Endothelial cell of hepatic sinusoid (primary cell): ENCODE measurements around the gene KRT16.
"Not testable (repeated sequence)": the region's sequence is repeated elsewhere in the genome, so short reads cannot be mapped to it uniquely, and the experiment has no call there.

ENCODE experiments used
- in situ Hi-C: cut with HindIII; loops from 2 replicates; pipeline ENCODE4 v1.10.0; 2017; ENCODE audit warnings: low sequenced_read_pairs

KRT16 gene

DNA sequence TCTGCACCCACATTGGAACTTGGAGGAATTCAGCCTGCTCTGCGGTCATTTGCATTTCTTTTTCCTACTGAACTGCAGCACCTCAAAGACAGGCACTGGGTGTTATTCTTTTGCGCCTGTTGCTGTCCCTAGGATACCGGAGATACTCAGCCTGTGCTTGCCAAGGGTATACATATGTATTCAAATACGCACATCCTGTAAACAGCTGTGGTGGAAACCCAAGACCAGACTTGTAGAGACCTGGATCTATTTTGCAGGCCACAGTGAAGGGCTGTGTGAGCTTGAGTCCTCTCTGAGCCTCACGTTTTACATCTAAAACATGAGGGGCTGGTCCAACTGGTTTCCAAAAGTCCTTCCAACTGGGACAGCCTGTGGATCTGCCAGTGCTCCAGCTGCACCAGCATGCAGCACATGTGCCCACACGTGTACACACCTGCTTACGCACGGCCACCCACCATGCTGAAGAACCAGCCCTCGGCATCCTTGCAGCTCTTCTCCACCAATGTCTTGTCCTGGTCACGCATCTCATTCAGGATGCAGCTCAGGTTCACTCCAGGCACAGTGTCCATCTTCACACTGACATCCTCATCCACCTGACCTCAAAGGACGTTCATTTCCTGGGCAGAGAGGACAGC is 16.2 kb upstream of the KRT16 start:
- in situ Hi-C loops: not testable (repeated sequence)

DNA sequence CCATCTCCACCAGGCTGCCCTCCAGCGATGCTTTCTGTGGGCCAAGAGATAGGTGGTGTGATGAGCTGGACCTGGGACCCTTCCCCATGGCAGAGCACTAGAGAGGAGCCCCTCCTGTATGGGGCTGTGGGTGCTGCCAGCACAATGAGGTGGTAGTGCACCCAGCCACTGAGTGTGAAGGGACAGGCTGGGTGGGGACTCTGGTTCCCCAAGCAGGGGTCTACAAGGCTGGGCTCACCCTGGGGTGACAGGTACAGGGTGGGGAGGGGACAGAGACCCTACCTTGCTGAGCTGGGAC is 15.5 kb upstream of the KRT16 start:
- in situ Hi-C loops: not testable (repeated sequence)

DNA sequence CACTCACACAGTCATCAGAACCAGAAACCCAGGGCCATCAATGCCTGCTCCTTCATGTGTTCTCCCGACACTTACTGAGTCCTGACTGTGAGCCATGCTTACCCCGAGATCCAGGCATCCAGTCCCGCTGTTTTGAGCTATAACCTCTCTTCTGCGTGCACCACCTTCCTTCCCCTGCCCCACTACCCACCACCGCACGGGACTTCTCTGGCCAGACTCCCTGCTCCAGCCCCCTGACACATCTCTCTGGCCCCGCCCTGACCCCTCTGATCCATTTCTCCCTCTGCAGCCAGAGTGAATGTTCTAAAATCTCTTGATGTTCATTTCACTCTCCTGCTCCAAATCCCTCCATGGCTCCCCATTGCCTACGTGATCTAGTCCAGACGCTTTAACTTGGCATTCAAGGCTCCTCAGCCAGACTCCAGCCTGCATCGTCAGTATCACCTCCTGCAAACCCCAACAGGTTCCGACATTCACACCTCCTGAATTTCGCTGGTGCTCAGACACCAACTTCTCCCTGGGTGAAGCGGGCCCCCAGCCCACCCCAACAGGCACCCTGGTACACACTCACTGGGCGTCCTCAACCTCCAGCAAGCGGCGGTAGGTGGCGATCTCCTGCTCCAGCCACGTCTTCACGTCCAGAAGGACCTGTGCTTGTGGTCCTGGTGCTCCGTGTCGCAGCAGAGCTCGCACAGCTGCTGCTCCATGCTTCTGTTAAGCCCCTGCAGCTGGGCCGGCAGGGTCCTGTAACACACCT is 14.9 kb upstream of the KRT16 start:
- in situ Hi-C loops: no loop called here

DNA sequence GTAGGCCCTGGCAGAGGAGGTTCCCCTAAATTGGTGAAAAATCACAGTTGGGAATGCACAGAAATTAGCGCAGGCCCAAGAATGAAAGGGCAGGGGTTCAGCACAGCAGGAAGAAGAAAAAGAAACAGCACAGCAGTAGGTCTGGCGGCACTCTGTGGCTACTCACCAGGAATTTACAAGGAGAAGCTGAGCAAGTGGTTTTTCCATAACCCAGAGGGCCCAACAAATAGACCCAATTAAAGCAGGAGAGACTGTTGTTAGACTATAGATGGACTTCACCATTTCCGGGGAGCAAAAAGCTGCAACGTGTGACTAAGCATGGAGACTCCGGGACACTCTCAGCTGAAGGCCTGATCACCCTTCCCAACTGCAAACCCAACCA is 14.3 kb upstream of the KRT16 start:
- in situ Hi-C loops: not testable (repeated sequence)

DNA sequence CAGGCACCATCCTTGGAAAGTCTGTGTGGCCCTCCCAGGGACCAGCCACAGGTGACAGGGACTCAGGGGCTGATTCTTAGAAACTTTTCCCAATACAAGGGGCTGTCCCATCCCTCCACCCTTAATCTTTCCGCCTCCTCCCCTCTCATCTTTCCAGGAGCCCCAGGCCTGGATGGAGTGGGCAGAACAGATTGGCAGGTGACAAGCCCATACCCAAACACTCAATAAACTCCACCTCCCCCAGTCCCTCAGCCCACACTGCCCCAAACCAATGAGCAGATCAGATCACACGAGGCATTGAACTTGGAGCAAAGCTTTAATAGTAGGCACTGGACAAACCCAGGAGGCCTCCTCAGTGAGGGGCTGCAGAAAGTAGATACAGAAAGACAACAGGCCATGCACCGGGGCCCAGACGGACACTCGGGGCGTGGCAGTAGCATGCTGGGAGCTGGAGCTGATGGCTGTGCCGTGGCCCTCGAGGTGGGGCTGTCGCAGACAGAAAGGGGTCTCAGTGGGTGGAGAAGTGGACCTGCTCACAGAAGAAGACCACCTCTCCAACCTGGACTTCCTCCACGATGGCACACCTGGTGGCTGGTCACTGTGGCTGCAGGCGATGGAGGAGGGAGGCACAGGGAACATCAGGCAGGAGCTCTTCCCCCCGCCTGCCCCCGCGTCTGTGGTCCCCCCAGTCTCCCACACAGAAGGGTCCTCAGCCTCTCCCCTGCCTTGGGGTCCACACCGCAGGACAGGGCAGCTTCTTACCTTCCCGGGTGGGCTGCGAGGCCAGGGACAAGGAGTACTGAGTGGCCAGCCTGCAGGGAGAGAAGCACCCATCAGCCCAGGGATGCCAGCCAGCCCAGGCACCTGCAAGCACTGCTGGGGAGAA is 13.7 kb upstream of the KRT16 start:
- in situ Hi-C loops: not testable (repeated sequence)

DNA sequence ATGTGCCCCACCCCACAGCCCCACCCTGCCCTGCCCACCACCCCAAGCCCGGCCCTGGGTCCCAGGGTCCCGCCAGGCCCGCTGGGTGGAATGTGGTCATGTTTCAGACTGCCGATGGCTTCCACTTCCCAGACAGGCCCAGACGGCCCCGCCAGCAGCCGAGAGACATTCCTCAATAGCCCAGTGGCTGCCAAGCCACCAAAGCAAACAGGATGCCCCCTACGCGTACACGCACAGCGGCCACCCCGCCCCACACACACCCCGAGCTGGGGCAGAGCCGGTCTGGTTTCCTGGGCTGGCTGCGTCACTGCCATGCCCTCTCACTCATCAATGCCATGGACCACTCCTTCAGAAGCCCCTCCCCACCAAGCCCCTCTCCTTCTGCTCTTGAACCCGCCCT is 13.0 kb upstream of the KRT16 start:
- in situ Hi-C loops: no loop called here

DNA sequence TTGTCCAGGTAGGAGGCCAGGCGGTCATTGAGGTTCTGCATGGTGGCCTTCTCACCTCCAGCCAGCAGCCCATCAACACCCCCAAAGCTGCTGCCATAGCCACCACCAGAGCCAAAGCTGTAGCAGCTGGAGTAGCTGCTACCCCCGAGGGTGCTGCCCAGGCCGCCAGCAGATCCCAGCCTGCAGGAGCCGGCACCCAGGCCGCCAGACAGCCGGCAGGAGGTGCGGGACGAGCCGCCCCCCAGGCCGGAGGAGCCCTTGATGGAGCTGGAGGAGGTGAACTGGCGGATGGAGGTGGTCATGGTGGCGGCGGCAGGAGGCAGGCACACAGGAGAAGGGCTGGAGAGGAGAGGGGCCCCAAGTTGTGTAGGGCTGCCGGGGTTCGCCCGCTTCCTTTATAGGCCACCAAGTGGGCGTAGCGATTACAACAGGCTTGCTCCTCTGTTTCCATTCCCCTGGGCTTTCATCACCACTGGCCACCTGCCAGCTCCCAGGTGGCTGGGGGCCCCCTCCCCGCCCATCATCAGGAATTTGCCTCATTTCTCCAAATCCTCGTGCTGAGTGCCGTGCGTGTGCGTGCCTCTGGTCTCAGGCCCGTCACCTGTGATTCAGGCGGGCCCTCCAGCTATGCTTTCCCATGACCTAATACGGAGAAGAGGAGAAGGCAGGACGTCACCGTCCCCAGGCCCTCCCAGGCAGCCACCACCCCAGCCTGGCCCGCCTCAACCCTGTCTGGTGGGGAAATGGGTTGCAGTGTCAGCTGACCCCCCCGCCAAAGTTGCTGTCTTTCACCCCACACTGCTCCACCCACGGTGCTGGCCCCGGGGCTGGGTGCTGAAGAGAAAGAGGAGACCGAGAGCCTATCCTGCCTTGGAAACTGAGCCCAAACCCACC is 11.9 kb upstream of the KRT16 start, which contains the start of gene KRT17:
Gene KRT17 (minus strand): TSS at position 368 of the 894 bp plus-strand sequence. CDS start 66 bp downstream, at position 302.
- in situ Hi-C loops: no loop called here

DNA sequence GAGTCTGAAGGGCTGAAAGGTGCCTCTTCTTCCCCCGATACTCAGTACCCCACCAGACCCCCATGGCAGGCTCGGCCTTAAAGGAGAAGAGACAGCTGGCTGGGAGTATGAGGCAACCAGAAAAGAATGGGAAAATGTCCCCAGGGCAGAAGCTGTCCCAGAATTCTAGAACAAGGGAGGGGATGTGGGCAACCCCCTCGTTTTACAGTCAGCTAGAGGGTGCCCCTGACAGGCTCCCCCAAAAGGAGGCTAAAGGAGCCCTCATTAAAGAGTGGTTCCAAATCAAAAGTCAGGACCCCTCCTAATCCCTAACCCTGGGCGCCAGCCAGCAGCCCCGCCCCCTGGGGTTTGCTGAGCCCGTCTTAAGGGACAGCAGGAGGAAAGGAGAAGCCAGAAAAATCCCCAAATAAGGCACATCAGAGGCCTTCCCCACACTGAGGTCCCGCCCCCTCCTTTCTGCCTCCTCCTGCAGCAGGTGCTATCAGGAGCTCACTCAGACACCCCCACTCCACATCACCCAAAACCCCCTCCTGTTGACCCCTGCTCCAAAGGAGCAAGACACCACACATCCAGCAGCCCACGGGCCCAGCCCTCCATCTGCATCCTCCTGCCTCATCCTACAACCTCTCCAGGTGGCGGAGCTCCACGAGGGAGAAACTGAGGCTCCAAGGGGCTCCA is 10.8 kb upstream of the KRT16 start:
- in situ Hi-C loops: not testable (repeated sequence)

DNA sequence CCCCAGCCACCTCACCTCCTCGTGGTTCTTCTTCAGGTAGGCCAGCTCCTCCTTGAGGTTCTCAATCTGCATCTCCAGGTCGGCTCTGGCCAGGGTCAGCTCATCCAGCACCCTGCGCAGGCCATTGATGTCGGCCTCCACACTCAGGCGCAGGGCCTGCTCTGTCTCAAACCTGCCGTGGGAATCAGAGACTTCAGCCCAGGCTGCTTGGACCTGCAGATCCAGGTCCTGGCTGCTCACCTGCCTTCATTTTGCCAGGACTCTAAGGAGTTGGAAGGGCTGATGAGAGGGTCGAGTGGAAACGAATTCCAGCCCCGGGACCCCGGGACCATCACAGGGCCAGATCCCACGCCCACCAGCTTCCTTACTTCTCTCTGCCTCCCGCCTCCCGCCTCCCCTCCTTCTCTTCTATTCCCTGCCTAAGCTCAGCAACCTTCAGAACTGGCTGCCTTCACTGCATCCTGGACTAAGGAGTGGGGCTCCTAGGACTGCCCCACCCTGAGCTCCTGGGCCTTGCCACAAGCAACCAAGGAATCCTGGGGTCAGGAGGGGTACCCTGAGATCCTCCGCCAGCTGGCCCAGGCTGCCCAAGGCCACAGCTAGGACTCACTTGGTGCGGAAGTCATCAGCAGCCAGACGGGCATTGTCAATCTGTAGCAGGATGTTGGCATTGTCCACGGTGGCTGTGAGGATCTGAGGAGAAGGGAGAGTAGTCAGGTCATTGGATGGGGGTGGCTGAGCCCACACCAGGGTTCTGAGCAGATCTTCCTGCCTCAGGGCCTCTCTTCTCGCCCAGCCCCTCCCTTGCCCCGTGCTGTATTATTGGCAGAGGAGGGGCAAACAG is 10.0 kb upstream of the KRT16 start:
- in situ Hi-C loops: not testable (repeated sequence)

DNA sequence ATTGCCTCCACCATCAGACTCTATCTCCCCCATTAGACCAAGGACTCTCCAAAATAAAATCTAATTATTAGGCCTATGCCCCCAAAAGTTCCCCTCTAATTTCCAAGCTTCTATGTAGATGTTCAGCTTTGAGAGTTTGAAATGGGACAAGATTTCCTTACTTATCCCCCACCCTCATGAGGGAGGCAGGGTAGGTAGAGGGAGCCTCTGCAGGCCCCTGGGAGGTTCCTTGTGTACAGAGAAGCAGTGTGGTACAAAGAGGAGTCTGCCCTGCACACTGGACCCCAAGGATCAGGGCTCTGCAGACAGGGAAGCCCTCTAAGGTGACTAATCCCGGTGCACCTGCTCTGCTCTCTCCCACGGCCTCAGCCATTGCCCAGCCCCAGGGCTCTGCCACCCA is 9.3 kb upstream of the KRT16 start:
- in situ Hi-C loops: no loop called here

DNA sequence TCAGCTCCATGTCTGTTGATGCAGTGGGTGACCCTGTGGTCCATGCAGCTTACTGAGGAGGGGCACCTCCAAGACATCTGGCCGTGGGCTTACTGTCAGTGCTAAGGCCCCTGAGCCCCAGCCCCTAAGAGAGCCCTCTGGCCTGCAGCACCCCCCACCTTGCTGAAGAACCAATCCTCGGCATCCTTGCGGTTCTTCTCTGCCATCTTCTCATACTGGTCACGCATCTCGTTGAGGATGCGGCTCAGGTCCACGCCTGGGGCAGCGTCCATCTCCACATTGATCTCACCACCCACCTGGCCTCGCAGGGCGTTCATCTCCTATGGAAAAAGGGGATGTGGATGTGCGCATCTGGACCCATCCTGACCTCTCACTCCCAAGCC is 8.9 kb upstream of the KRT16 start:
- in situ Hi-C loops: not testable (repeated sequence)

DNA sequence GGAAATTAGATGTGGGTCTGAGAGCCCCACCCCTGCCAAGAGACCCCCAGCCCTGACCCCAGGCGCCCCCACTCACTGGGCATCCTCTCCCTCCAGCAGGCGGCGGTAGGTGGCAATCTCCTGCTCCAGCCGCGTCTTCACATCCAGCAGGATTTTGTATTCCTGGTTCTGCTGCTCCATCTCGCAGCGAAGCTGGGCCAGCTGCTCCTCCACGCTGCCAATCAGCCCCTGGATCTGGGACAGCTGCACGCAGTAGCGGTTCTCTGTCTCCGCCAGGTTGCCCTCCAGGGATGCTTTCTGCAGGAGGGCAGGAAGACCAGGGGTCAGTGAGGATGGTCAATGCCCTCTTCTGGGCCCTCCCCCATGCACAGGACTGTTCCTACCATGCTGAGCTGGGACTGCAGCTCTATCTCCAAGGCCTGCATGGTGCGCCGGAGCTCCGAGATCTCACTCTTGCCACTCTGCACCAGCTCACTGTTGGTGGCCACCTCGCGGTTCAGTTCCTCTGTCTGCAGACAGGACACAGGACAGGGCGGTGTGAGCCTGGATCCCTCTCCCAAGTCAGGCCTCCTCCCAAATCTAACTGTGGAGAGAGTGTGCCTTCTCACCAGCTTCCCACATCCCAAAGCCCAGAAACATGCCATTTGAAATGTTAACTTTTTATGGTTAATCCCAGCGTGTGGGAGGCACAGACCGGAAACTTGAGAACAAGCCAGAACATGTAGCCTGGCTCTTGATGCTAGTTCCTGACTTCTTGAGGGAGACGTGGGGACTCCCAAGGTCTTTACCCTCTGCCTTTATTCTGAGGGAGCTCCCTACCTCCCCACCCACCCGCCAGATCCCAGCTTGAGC is 8.2 kb upstream of the KRT16 start:
- in situ Hi-C loops: no loop called here

DNA sequence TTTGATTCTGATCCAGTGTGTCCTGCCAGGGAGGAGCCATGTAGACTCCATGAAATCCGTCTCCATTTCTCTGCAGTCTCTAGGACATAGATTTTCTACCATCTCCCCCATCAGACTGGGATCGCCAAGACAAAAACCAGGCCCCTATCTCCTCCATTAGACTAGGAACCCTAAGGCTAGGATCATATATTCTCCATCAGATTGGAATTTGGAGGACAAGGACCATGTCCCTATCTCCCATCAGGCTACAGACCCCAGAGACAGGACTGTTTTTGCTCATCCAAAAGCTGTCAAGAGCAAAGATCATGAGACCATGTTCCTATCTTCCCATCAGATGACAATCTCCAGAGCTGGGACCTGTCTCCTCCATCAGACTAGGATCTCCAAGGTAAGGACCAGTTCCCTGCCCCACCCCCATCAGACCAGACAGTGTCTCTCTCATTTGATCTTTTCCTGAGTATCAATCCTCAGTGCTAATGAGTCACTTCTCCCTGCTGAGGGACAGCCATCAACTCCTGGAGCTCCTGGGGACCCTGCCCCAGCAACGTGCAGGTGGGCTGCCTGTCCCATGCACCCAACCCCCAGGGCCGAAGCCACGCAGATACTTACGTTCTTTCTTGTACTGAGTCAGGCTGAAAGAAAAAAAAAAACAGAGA is 7.5 kb upstream of the KRT16 start:
- in situ Hi-C loops: loop anchor here (5.0 kb wide), 1 partner anchor 68 kb away; no protein-coding TSS in a partner anchor

DNA sequence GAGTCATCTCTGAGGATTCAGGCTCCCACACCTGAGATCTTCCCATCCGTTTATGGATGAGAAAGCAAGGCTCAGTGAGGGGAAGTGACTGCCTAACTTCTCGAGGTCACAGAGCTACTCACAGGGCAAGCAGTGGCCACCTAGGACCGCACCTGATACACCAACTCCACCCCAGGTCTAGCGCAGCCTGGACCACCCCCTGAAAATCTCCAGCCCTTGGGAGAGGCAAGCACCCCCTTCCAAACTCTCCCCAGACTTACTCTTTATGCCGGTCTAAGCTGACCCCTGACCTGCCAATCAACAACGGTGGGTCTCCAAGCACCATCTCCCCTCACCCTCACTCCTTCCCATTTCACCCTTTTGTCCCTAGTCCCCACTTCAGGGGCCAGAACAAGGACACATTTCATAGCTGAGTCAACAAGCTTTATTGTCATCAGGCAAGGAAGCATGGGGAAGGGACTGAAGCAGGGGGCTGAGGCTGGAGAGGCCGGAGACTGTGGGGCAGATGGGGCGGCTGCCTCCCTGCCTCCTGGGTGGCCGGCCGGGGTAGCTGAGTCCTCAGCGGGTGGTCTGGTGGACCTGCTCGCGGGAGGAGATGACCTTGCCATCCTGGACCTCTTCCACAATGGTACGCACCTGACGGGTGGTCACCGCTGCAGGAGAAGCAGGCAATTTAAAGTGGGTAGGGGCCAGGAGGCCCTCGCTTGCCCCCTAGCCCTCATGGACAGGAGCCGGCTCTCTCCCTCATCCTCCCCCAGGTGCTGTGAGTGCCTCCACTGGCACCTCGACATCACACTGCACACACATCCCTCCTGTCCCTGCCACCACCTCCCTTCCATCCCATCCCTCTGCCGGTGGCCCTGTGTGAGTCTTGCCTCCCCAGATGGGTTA is 6.7 kb upstream of the KRT16 start:
- in situ Hi-C loops: loop anchor here (5.0 kb wide), 1 partner anchor 67 kb away; no protein-coding TSS in a partner anchor

DNA sequence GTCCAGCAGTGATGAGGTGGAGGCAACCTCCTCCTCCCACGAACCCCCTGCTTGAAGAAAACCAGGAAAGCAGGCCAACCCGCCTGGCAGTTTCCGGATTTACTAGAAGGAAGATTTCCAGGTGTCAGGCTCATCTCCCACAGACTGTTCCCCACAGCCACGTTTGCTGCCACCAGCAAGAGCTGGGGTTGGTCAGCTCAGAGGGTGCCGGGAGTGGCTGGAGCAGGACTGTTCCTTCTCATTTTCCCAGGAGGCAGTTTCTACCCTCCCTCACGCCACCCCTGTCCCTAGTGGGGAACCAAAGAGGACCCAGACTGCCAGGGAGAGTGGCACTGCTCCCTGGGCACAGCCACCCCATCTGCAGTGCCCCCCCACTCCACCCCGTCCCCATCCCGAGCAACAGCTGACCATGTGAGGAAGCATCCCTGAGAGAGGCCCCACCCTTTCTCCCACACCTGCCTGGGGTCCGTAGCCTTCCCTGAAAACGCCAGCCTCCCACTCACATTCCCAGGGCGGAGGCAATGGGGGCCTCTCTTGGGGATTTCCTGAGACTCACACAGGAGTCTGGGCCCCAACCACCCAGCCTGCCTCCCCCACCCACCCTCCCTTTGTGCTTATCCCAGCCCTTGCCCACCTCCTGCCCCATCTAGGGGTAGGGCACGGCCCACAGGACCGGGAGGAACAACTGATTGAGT is 5.9 kb upstream of the KRT16 start:
- in situ Hi-C loops: loop anchor here (5.0 kb wide), 1 partner anchor 66 kb away; no protein-coding TSS in a partner anchor

DNA sequence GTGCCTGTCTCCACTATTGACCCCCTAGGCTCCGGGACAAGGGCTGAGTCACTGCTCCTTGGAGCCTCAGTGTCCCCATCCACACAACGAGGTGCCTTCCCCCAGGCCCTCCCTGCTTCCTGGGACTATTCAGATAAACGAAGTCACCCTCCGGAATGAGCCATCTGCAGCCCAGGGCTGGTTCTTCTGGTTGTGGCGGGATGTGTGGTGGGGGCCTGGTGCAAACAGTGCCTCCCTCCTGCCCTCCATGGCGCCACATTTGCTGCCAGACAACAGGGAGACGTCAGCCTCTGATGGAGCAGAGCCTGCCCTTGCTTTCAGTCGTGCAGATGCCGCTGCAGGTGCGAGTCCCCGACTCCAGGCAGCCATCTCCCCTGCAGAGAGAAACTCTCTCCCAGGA is 5.1 kb upstream of the KRT16 start:
- in situ Hi-C loops: loop anchor here (5.0 kb wide), 1 partner anchor 65 kb away; no protein-coding TSS in a partner anchor
